Uterus (tissue), 2 donors: ENCODE results near the gene CNMD.

Source experiments
- CTCF ChIP-seq, 4 experiments: fragments of 200-600 bp in 2 of 4; fragments of 450-650 bp in 2 of 4; sonication (generic) in 2 of 4; IDR thresholded peaks; one replicate each; pipeline ENCODE4 v1.5.1; 2016 to 2019; ENCODE audit warnings: antibody characterized with exemption in 4 of 4, mild to moderate bottlenecking in 2 of 4, moderate library complexity in 1 of 4
- POLR2A ChIP-seq, 2 donors: fragments of 450-650 bp; IDR thresholded peaks; one replicate each; pipeline ENCODE4 v1.6.1; 2016; ENCODE audit warnings: antibody characterized with exemption in 2 of 2, mild to moderate bottlenecking in 1 of 2, moderate library complexity in 1 of 2

GRCh38 chr13:52782471-52783448, 43.1 kb upstream of the CNMD start:
- TF ChIP-seq CTCF (IDR thresholded peaks at IDR 0.05): no peak
- TF ChIP-seq POLR2A (IDR thresholded peaks at IDR 0.05): no peak
